ENCODE data around the gene OR2V2. TPM values are rescaled to one million over a fixed set of nuclear protein-coding genes. Genes with fewer than 3 reads are reported as not detected.
"Not testable (repeated sequence)": the region's sequence is repeated elsewhere in the genome, so short reads cannot be mapped to it uniquely, and the experiment has no call there.

Gene OR2V2
- polyA plus RNA-seq, 1 experiment = not detected

GRCh38 chr5:181171782-181172181, 24.4 kb downstream of the OR2V2 start:
- no peak for TF ChIP-seq CTCF (IDR thresholded peaks at IDR 0.05; ENCODE audit: low read depth, low read length)
- Histone ChIP-seq H3K9me3 (ENCODE audit: control insufficient read depth, insufficient read depth, low read length) (no peaks in the 10 kb centered on the region; the same call in 1 of the 2 replicates), H3K4me3 (ENCODE audit: low read depth, low read length) (no peak overlapping the region), H3K27me3 (ENCODE audit: control insufficient read depth, insufficient read depth, low read length) (peaks cover 5% of the 10 kb centered on the region), H3K27ac (ENCODE audit: low read depth, low read length) (no peak overlapping the region)
- DNase-seq (ENCODE audit: low read depth, low spot score) = no peak
- CTCF ChIA-PET = interaction anchor here (0.7 kb wide), 1 partner anchor 1678 kb away, joined by 3 read pairs; no protein-coding TSS in a partner anchor
- POLR2A ChIA-PET = interaction anchor here (0.7 to 1.2 kb wide), 2 partner anchors 90 to 333 kb away, joined by 5 to 14 read pairs; no protein-coding TSS in a partner anchor

- Histone ChIP-seq H3K27ac (ENCODE audit: low read depth, low read length) (no peak overlapping the region), H3K9me3 (ENCODE audit: control insufficient read depth, insufficient read depth, low read length) (no peaks in the 10 kb centered on the region; the same call in 1 of the 2 replicates), H3K4me3 (ENCODE audit: low read depth, low read length) (peak overlapping the region; percentile 22), H3K27me3 (ENCODE audit: control insufficient read depth, insufficient read depth, low read length) (peaks cover 2% of the 10 kb centered on the region)
- TF ChIP-seq CTCF (IDR thresholded peaks at IDR 0.05; ENCODE audit: low read depth, low read length) = peak; percentile 20; the same call in 1 of the 2 replicates
- ChIA-PET POLR2A (interaction anchor here (2.3 kb wide), 1 partner anchor 11 kb away, joined by 7 read pairs; no protein-coding TSS in a partner anchor), CTCF (interaction anchor here (1.2 to 1.9 kb wide), 3 partner anchors 12 to 305 kb away, joined by 3 to 17 read pairs (median 4); no protein-coding TSS in a partner anchor)
- no peak for DNase-seq (ENCODE audit: low read depth, low spot score)
Measured at GRCh38 chr5:181173027-181173419, 25.6 kb downstream of the OR2V2 start.

- H3K9me3 ChIP-seq (ENCODE audit: control insufficient read depth, insufficient read depth, low read length) = no peaks in the 10 kb centered on the region; the same call in 1 of the 2 replicates
- peaks cover 1% of the 10 kb centered on the region for H3K27me3 ChIP-seq (ENCODE audit: control insufficient read depth, insufficient read depth, low read length)
- ChIA-PET CTCF (interaction anchor here (1.2 to 1.9 kb wide), 3 partner anchors 11 to 305 kb away, joined by 3 to 17 read pairs (median 4); no protein-coding TSS in a partner anchor), POLR2A (interaction anchor here (2.3 kb wide), 1 partner anchor 10 kb away, joined by 7 read pairs; no protein-coding TSS in a partner anchor)
- no peak for DNase-seq (ENCODE audit: low read depth, low spot score)
- H3K27ac ChIP-seq (ENCODE audit: low read depth, low read length) = no peak overlapping the region
- no peak for TF ChIP-seq CTCF (IDR thresholded peaks at IDR 0.05; ENCODE audit: low read depth, low read length)
- peak overlapping the region; percentile 22; the same call in 1 of the 2 replicates for H3K4me3 ChIP-seq (ENCODE audit: low read depth, low read length)
Measured at GRCh38 chr5:181173420-181174342, 26.3 kb downstream of the OR2V2 start.

- DNase-seq (ENCODE audit: low read depth, low spot score) = no peak
- CTCF ChIA-PET = interaction anchor here (0.7 kb wide), 1 partner anchor 493 kb away, joined by 6 read pairs; no protein-coding TSS in a partner anchor
- TF ChIP-seq CTCF (IDR thresholded peaks at IDR 0.05; ENCODE audit: low read depth, low read length) = no peak
- POLR2A ChIA-PET = no interaction called here
- H3K9me3 ChIP-seq (ENCODE audit: control insufficient read depth, insufficient read depth, low read length) = no peaks in the 10 kb centered on the region; the same call in 1 of the 2 replicates
- no peak overlapping the region for H3K4me3 ChIP-seq (ENCODE audit: low read depth, low read length)
- no peak overlapping the region for H3K27ac ChIP-seq (ENCODE audit: low read depth, low read length)
- no peaks in the 10 kb centered on the region for H3K27me3 ChIP-seq (ENCODE audit: control insufficient read depth, insufficient read depth, low read length)
Measured at GRCh38 chr5:181176254-181176952, 29.0 kb downstream of the OR2V2 start.

- DNase-seq (ENCODE audit: low read depth, low spot score); H3K9me3 ChIP-seq (ENCODE audit: control insufficient read depth, insufficient read depth, low read length); H3K27me3 ChIP-seq (ENCODE audit: control insufficient read depth, insufficient read depth, low read length); POLR2A ChIA-PET; H3K27ac ChIP-seq (ENCODE audit: low read depth, low read length); H3K4me3 ChIP-seq (ENCODE audit: low read depth, low read length): not testable (repeated sequence)
- CTCF ChIA-PET = interaction anchor here (0.6 kb wide), 1 partner anchor 308 kb away, joined by 3 read pairs; no protein-coding TSS in a partner anchor
Measured at GRCh38 chr5:181177559-181177958, 30.2 kb downstream of the OR2V2 start.

All from AG04450 (cell line).